PC-3 (cell line): ENCODE measurements around the gene ATP2A1. TPM values are rescaled to one million over a fixed set of nuclear protein-coding genes. Genes with fewer than 3 reads are reported as not detected.

Experiments used
- ATAC-seq: fragments of 200-7000 bp; cut with Tn5 transposase; 2 replicates; pipeline ENCODE4 v1.9.1; 2020; ENCODE audit warnings: mild to moderate bottlenecking, moderate library complexity
- BruUV-seq: library from RNA; stranded (reverse); fragments of 400-500 nt; replicated peaks from 2 replicates; lab custom pipeline; 2021; lab: Mats Ljungman, UMichigan
- CTCF ChIA-PET: fragments of 300-600 bp; sonication (Branson Sonifier 250); formaldehyde crosslinking; loops from one replicate; lab custom pipeline; 2022; ENCODE audit warnings: antibody characterized with exemption; lab: Charles Lee
- POLR2A ChIA-PET: fragments of 300-600 bp; sonication (Branson Sonifier 250); formaldehyde crosslinking; loops from one replicate; lab custom pipeline; 2022; ENCODE audit warnings: antibody characterized with exemption; ENCODE audit not compliant: unreplicated experiment; lab: Charles Lee
- DNase-seq: peaks from one replicate; pipeline ENCODE4 v3.0.0-alpha.2; 2015
- H2AFZ ChIP-seq: fragments of 300-600 bp; sonication (generic); 2 replicates; pipeline ENCODE4 v1.6.0; 2016; ENCODE audit warnings: antibody characterized with exemption, low read length
- H3F3A ChIP-seq: fragments of 300-600 bp; sonication (generic); one replicate; pipeline ENCODE4 v1.6.0; 2017; ENCODE audit warnings: antibody characterized with exemption, low read length, control low read depth, mild to moderate bottlenecking; ENCODE audit not compliant: unreplicated experiment
- H3K27ac ChIP-seq: fragments of 300-600 bp; sonication (generic); 2 replicates; pipeline ENCODE4 v1.5.1; 2016; ENCODE audit warnings: mild to moderate bottlenecking, low read length
- H3K27me3 ChIP-seq: fragments of 300-600 bp; sonication (generic); 2 replicates; pipeline ENCODE4 v1.6.1; 2016; ENCODE audit warnings: low read length, mixed read lengths
- H3K36me3 ChIP-seq: fragments of 300-600 bp; sonication (generic); 2 replicates; pipeline ENCODE4 v1.6.1; 2016; ENCODE audit warnings: low read depth, mixed run types, low read length, mixed read lengths
- H3K4me1 ChIP-seq: fragments of 300-600 bp; sonication (generic); 2 replicates; pipeline ENCODE4 v1.5.1; 2016; ENCODE audit warnings: low read length; ENCODE audit not compliant: insufficient read depth
- H3K4me2 ChIP-seq: fragments of 300-600 bp; sonication (generic); 2 replicates; pipeline ENCODE4 v1.6.0; 2016; ENCODE audit warnings: low read length
- H3K4me3 ChIP-seq: fragments of 300-600 bp; sonication (generic); 2 replicates; pipeline ENCODE4 v1.5.1; 2016; ENCODE audit warnings: mild to moderate bottlenecking, low read length, mixed read lengths
- H3K79me2 ChIP-seq: fragments of 300-600 bp; sonication (generic); 2 replicates; pipeline ENCODE4 v1.6.1; 2017; ENCODE audit warnings: low read length, mixed read lengths
- H3K9ac ChIP-seq: fragments of 300-600 bp; sonication (generic); 2 replicates; pipeline ENCODE4 v1.6.0; 2016; ENCODE audit warnings: mild to moderate bottlenecking, low read length
- H3K9me2 ChIP-seq: fragments of 300-600 bp; sonication (generic); replicated peaks from 2 replicates; pipeline ENCODE4 v1.6.1; 2016; ENCODE audit warnings: mixed run types, low read length, mixed read lengths
- H3K9me3 ChIP-seq: fragments of 300-600 bp; sonication (generic); 2 replicates; pipeline ENCODE4 v1.6.1; 2016; ENCODE audit warnings: low read length, mixed read lengths
- H4K20me1 ChIP-seq: fragments of 300-600 bp; sonication (generic); 2 replicates; pipeline ENCODE4 v1.6.1; 2016; ENCODE audit warnings: low read length, mixed read lengths
- EZH2 ChIP-seq: fragments of 300-600 bp; sonication (generic); IDR thresholded peaks from one replicate; pipeline ENCODE4 v1.6.1; 2017; ENCODE audit warnings: antibody characterized with exemption, mild to moderate bottlenecking, low read length; ENCODE audit not compliant: unreplicated experiment
- EZH2phosphoT487 ChIP-seq: fragments of 300-600 bp; sonication (generic); IDR thresholded peaks from 2 replicates; pipeline ENCODE4 v1.6.1; 2018; ENCODE audit warnings: mild to moderate bottlenecking, antibody characterized with exemption, low read length, borderline replicate concordance
- intact Hi-C: fragments of 100-400 bp; cut with micrococcal nuclease; formaldehyde crosslinking; loops from 2 replicates; pipeline ENCODE4 v1.9.0; 2023
- total RNA-seq: library from RNA; depleted of rRNA; stranded (reverse); fragments of >200 nt; gene quantifications from 2 replicates; pipeline ENCODE4 v1.2.3, GENCODE V29; 2014
- TF ChIP-seq, protein P1 (sequence below): fragments of 300-600 bp; sonication (generic); conservative IDR thresholded peaks from 2 replicates; pipeline ENCODE4 v1.5.1; 2017; ENCODE audit warnings: antibody characterized with exemption, low read depth, mild to moderate bottlenecking, low read length

Gene ATP2A1
- total RNA-seq, 1 experiment from 2014 or later = 0.87 TPM

GRCh38 chr16:28882551-28883160 is 4.4 kb downstream of the ATP2A1 start:
- TF ChIP-seq EZH2 = no peak
- TF ChIP-seq EZH2phosphoT487 = no peak
- TF ChIP-seq, protein P1, sequence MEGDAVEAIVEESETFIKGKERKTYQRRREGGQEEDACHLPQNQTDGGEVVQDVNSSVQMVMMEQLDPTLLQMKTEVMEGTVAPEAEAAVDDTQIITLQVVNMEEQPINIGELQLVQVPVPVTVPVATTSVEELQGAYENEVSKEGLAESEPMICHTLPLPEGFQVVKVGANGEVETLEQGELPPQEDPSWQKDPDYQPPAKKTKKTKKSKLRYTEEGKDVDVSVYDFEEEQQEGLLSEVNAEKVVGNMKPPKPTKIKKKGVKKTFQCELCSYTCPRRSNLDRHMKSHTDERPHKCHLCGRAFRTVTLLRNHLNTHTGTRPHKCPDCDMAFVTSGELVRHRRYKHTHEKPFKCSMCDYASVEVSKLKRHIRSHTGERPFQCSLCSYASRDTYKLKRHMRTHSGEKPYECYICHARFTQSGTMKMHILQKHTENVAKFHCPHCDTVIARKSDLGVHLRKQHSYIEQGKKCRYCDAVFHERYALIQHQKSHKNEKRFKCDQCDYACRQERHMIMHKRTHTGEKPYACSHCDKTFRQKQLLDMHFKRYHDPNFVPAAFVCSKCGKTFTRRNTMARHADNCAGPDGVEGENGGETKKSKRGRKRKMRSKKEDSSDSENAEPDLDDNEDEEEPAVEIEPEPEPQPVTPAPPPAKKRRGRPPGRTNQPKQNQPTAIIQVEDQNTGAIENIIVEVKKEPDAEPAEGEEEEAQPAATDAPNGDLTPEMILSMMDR = no peak

DNA sequence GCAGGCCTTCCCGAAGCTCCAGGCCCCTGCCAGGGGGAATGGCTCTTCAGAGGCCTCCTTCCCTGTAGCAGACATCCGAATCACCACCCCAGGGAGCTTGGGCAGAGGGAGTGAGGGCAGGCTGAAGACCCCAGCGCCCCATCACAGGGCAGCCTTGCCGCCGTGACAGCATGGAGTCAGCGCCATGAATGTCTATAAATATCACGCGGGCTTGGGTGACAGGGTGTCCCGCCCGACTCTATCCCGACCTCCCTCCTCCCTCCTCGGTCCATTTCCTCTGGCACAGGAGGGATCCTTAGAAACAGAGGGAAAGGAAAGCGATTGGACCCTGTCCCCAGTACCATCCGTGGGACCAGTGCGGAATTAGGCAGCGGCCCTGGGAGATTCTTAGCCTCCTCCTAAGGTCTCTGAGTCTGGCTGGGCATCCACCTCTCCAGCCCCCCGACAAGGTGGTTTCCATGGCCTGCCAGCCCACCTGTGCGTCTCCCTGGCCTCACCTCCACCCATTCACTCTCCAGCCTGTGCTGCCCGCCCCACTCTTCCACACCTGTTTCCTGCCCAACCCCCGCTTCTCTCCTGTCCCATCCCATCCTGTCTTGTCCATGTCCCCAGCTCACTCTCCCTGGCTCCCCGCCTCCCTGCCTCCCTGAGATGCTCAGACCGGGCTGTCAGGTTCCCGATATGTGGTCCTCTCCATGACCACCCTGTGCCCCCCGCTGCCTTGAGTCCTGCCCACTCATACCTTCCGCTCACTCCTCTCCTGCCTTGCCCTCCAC is 5.1 kb downstream of the ATP2A1 start:
- no peak overlapping the region for H3K27ac ChIP-seq
- ATAC-seq (no peak), DNase-seq (no peak)
- ChIA-PET CTCF (no interaction called here), POLR2A (no interaction called here)
- no peaks in the 10 kb centered on the region for H3K9me3 ChIP-seq
- no peak overlapping the region for H2AFZ ChIP-seq
- TF ChIP-seq, protein P1 = no peak
- TF ChIP-seq EZH2phosphoT487 (no peak), EZH2 (no peak)
- intact Hi-C loops = no loop called here
- peaks cover 8% of the 10 kb centered on the region; the same call in 1 of the 2 replicates for H3K4me1 ChIP-seq
- no TSS peak for BruUV-seq
- H3K79me2 ChIP-seq = no peaks in the 10 kb centered on the region
- H3K9ac ChIP-seq = no peak overlapping the region
- no peaks in the 10 kb centered on the region for H3K36me3 ChIP-seq
- H3K4me2 ChIP-seq = no peak overlapping the region
- H3K27me3 ChIP-seq = no peaks in the 10 kb centered on the region
- H4K20me1 ChIP-seq = no peaks in the 10 kb centered on the region
- no peaks in the 10 kb centered on the region for H3K9me2 ChIP-seq
- no peaks in the 10 kb centered on the region for H3F3A ChIP-seq
- no peak overlapping the region for H3K4me3 ChIP-seq

More at GRCh38 chr16:28882551-28883160, 4.4 kb downstream of the ATP2A1 start:
- H4K20me1 ChIP-seq = no peaks in the 10 kb centered on the region
- H3F3A ChIP-seq = no peaks in the 10 kb centered on the region
- H3K36me3 ChIP-seq = no peaks in the 10 kb centered on the region
- H3K4me1 ChIP-seq = peaks cover 8% of the 10 kb centered on the region; the same call in 1 of the 2 replicates
- H3K9me2 ChIP-seq = no peaks in the 10 kb centered on the region
- no TSS peak for BruUV-seq
- H3K4me3 ChIP-seq = no peak overlapping the region
- no peaks in the 10 kb centered on the region for H3K27me3 ChIP-seq
- no peak overlapping the region for H2AFZ ChIP-seq
- ATAC-seq = no peak
- DNase-seq = no peak
- H3K27ac ChIP-seq = no peak overlapping the region
- H3K4me2 ChIP-seq = no peak overlapping the region
- ChIA-PET POLR2A (no interaction called here), CTCF (no interaction called here)
- H3K9me3 ChIP-seq = no peaks in the 10 kb centered on the region
- intact Hi-C loops = no loop called here
- no peaks in the 10 kb centered on the region for H3K79me2 ChIP-seq
- no peak overlapping the region for H3K9ac ChIP-seq

- no peaks in the 10 kb centered on the region for H3K36me3 ChIP-seq
- TF ChIP-seq, protein P1 = no peak
- no peak for TF ChIP-seq EZH2
- TF ChIP-seq EZH2phosphoT487 = no peak
- no peaks in the 10 kb centered on the region for H4K20me1 ChIP-seq
- no peak overlapping the region for H3K4me3 ChIP-seq
- no peak overlapping the region for H3K9ac ChIP-seq
- no peaks in the 10 kb centered on the region for H3K9me3 ChIP-seq
- POLR2A ChIA-PET = no interaction called here
- intact Hi-C loops = no loop called here
- H2AFZ ChIP-seq = no peak overlapping the region
- H3K27me3 ChIP-seq = no peaks in the 10 kb centered on the region
- 0 out of 2 replicates have a peak, but pooled peaks cover 4% of the 10 kb centered on the region for H3K4me1 ChIP-seq
- no TSS peak for BruUV-seq
- H3K9me2 ChIP-seq = no peaks in the 10 kb centered on the region
- H3K4me2 ChIP-seq = no peak overlapping the region
- CTCF ChIA-PET = no interaction called here
- H3K79me2 ChIP-seq = no peaks in the 10 kb centered on the region
- no peaks in the 10 kb centered on the region for H3F3A ChIP-seq
- DNase-seq (no peak), ATAC-seq (no peak)
- H3K27ac ChIP-seq = no peak overlapping the region
Observed at GRCh38 chr16:28884045-28884444, 5.8 kb downstream of the ATP2A1 start.
